ENCODE results near the gene NAT16. TPM values are rescaled to one million over a fixed set of nuclear protein-coding genes. Genes with fewer than 3 reads are reported as not detected.

The NAT16 gene
- total and polyA plus RNA-seq, 2 of the 13 experiments (the other 11 are each of a cell fraction or from before 2014, with no cell fraction given), result 0.04 TPM; not detected in 1

- TF ChIP-seq NR2F6 (IDR thresholded peaks at IDR 0.05) (peak; percentile 99), NR2F6 (CRISPR knock-in tag; IDR thresholded peaks at IDR 0.05) (peak; percentile 99), TBX3 (IDR thresholded peaks at IDR 0.05; ENCODE audit: borderline replicate concordance) (peak; percentile 74), ZNF383 (CRISPR knock-in tag; IDR thresholded peaks at IDR 0.05; ENCODE audit: borderline replicate concordance) (no peak), RCOR2 (CRISPR knock-in tag; IDR thresholded peaks at IDR 0.05) (0 out of 2 replicates have a peak, but pooled peaks have one; percentile 13), POLR2AphosphoS2 (IDR thresholded peaks at IDR 0.05; ENCODE audit: low read depth, low read length) (no peak; the same call in 1 of the 2 replicates), KDM3A (CRISPR knock-in tag; IDR thresholded peaks at IDR 0.05; ENCODE audit: low read depth) (no peak), SPEN (CRISPR knock-in tag; IDR thresholded peaks at IDR 0.05; ENCODE audit: low read depth) (peak; percentile 94), FOSL2 (CRISPR knock-in tag; IDR thresholded peaks at IDR 0.05) (peak; percentile 77), ZNF24 (IDR thresholded peaks at IDR 0.05) (0 out of 2 replicates have a peak, but pooled peaks have one; percentile 12), ZNF674 (CRISPR knock-in tag; IDR thresholded peaks at IDR 0.05; ENCODE audit: low read depth) (0 out of 2 replicates have a peak, but pooled peaks have one; percentile 69), ZBTB14 (CRISPR knock-in tag; IDR thresholded peaks at IDR 0.05) (no peak), SP4 (CRISPR knock-in tag; IDR thresholded peaks at IDR 0.05) (no peak; the same call in 1 of the 2 replicates), DPF2 (CRISPR knock-in tag; IDR thresholded peaks at IDR 0.05; ENCODE audit: borderline replicate concordance, low read depth) (peak; percentile 81), BHLHE40 (IDR thresholded peaks at IDR 0.05; ENCODE audit: low read length) (peak; percentile 75), ATAD3A (CRISPR knock-in tag; IDR thresholded peaks at IDR 0.05) (no peak), RORA (CRISPR knock-in tag; IDR thresholded peaks at IDR 0.05) (no peak), HDAC1 (CRISPR knock-in tag; IDR thresholded peaks at IDR 0.05) (peak; percentile 90), CHD2 (IDR thresholded peaks at IDR 0.05; ENCODE audit: low read depth, low read length) (no peak), ZNF543 (CRISPR knock-in tag; IDR thresholded peaks at IDR 0.05) (peak; percentile 75), ZNF790 (CRISPR knock-in tag; IDR thresholded peaks at IDR 0.05; ENCODE audit: borderline replicate concordance) (no peak)
- TF ChIP-seq, protein P1, sequence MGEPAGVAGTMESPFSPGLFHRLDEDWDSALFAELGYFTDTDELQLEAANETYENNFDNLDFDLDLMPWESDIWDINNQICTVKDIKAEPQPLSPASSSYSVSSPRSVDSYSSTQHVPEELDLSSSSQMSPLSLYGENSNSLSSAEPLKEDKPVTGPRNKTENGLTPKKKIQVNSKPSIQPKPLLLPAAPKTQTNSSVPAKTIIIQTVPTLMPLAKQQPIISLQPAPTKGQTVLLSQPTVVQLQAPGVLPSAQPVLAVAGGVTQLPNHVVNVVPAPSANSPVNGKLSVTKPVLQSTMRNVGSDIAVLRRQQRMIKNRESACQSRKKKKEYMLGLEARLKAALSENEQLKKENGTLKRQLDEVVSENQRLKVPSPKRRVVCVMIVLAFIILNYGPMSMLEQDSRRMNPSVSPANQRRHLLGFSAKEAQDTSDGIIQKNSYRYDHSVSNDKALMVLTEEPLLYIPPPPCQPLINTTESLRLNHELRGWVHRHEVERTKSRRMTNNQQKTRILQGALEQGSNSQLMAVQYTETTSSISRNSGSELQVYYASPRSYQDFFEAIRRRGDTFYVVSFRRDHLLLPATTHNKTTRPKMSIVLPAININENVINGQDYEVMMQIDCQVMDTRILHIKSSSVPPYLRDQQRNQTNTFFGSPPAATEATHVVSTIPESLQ (CRISPR knock-in tag; conservative IDR thresholded peaks at IDR 0.05), result no peak
- TF ChIP-seq, protein P2, sequence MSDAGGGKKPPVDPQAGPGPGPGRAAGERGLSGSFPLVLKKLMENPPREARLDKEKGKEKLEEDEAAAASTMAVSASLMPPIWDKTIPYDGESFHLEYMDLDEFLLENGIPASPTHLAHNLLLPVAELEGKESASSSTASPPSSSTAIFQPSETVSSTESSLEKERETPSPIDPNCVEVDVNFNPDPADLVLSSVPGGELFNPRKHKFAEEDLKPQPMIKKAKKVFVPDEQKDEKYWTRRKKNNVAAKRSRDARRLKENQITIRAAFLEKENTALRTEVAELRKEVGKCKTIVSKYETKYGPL (CRISPR knock-in tag; IDR thresholded peaks at IDR 0.05), result no peak
- TF ChIP-seq, protein P3, sequence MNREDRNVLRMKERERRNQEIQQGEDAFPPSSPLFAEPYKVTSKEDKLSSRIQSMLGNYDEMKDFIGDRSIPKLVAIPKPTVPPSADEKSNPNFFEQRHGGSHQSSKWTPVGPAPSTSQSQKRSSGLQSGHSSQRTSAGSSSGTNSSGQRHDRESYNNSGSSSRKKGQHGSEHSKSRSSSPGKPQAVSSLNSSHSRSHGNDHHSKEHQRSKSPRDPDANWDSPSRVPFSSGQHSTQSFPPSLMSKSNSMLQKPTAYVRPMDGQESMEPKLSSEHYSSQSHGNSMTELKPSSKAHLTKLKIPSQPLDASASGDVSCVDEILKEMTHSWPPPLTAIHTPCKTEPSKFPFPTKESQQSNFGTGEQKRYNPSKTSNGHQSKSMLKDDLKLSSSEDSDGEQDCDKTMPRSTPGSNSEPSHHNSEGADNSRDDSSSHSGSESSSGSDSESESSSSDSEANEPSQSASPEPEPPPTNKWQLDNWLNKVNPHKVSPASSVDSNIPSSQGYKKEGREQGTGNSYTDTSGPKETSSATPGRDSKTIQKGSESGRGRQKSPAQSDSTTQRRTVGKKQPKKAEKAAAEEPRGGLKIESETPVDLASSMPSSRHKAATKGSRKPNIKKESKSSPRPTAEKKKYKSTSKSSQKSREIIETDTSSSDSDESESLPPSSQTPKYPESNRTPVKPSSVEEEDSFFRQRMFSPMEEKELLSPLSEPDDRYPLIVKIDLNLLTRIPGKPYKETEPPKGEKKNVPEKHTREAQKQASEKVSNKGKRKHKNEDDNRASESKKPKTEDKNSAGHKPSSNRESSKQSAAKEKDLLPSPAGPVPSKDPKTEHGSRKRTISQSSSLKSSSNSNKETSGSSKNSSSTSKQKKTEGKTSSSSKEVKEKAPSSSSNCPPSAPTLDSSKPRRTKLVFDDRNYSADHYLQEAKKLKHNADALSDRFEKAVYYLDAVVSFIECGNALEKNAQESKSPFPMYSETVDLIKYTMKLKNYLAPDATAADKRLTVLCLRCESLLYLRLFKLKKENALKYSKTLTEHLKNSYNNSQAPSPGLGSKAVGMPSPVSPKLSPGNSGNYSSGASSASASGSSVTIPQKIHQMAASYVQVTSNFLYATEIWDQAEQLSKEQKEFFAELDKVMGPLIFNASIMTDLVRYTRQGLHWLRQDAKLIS (CRISPR knock-in tag; IDR thresholded peaks at IDR 0.05), result no peak
Measured at GRCh38 chr7:101126651-101127459, 53.2 kb downstream of the NAT16 start, which contains the start of gene SERPINE1 (continued).
